Lower leg skin (tissue), 3 donors: ENCODE results near the gene PDLIM1.

Source experiments
- CTCF ChIP-seq, 3 donors: fragments of 450-650 bp; IDR thresholded peaks; one replicate each; pipeline ENCODE4 v1.5.1; 2016; ENCODE audit warnings: antibody characterized with exemption in 3 of 3, mild to moderate bottlenecking in 3 of 3, moderate library complexity in 2 of 3
- POLR2A ChIP-seq, 2 donors: fragments of 450-650 bp; IDR thresholded peaks; one replicate each; pipeline ENCODE4 v1.6.1; 2016 to 2017; ENCODE audit warnings: antibody characterized with exemption in 2 of 2, mild to moderate bottlenecking in 1 of 2, moderate library complexity in 1 of 2

DNA sequence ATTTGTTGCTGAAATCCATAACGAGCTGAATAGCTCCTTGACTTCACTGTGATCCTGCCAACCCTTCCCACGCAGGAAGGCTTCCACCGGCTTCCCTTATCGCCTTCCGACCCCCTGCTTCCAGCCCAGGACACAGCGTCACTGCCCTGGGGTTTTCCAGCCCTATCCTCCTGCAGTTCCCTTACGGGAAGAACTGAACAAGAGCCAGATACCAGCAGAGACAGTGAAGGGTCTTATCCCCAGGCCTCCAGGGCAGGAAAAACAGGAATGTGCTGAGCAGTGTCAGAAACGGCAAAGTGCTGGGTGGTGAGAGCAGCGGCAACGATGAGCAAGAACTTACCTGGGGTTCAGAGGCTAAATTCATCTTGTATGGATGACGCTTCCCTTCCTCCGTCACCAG, 22.4 kb downstream of the PDLIM1 start:
- TF ChIP-seq CTCF (IDR thresholded peaks at IDR 0.05) (no peak), POLR2A (IDR thresholded peaks at IDR 0.05) (no peak)
